Endodermal cell (in vitro differentiated cells): ENCODE data around the gene IRF9. TPM values are rescaled to one million over a fixed set of nuclear protein-coding genes. Genes with fewer than 3 reads are reported as not detected.

ENCODE experiments used
- DNase-seq: peaks from one replicate; pipeline ENCODE4 v3.0.0-alpha.2; 2017
- H3K27ac ChIP-seq: 2 replicates; pipeline ENCODE4 v1.5.1; 2013; ENCODE audit warnings: mild to moderate bottlenecking, low read depth, low read length, moderate library complexity
- H3K27me3 ChIP-seq: 2 replicates; pipeline ENCODE4 v1.6.1; 2013; ENCODE audit warnings: mild to moderate bottlenecking, low read length, moderate library complexity; ENCODE audit not compliant: insufficient read depth, control insufficient read depth, poor library complexity, severe bottlenecking
- H3K36me3 ChIP-seq: 2 replicates; pipeline ENCODE4 v1.7.0; 2013; ENCODE audit warnings: mild to moderate bottlenecking, low read length, moderate library complexity; ENCODE audit not compliant: control insufficient read depth, insufficient read depth
- H3K4me1 ChIP-seq: one replicate; pipeline ENCODE4 v1.7.0; 2013; ENCODE audit warnings: low read length; ENCODE audit not compliant: control insufficient read depth, insufficient read depth
- H3K4me3 ChIP-seq: 2 replicates; pipeline ENCODE4 v1.5.1; 2013; ENCODE audit warnings: mild to moderate bottlenecking, low read length, moderate library complexity
- H3K9ac ChIP-seq: 2 replicates; pipeline ENCODE4 v1.6.1; 2013; ENCODE audit warnings: mild to moderate bottlenecking, low read length, moderate library complexity; ENCODE audit not compliant: poor library complexity, severe bottlenecking; ENCODE audit errors: extremely low read depth
- H3K9me3 ChIP-seq: 2 replicates; pipeline ENCODE4 v1.6.1; 2013; ENCODE audit warnings: mild to moderate bottlenecking, low read length, moderate library complexity; ENCODE audit not compliant: control insufficient read depth
- H3K27ac Mint-ChIP-seq: 2 replicates; pipeline ENCODE4 v1.8.0; 2020; ENCODE audit warnings: mixed read lengths
- H3K27me3 Mint-ChIP-seq: 2 replicates; pipeline ENCODE4 v1.8.0; 2021; ENCODE audit warnings: mild to moderate bottlenecking, mixed read lengths; ENCODE audit not compliant: insufficient read depth
- H3K36me3 Mint-ChIP-seq: 2 replicates; pipeline ENCODE4 v1.8.0; 2020; ENCODE audit warnings: low read depth, mixed read lengths
- H3K4me1 Mint-ChIP-seq: 2 replicates; pipeline ENCODE4 v1.8.0; 2020; ENCODE audit warnings: mixed read lengths
- H3K4me3 Mint-ChIP-seq: 2 replicates; pipeline ENCODE4 v1.8.0; 2020; ENCODE audit warnings: mild to moderate bottlenecking, moderate library complexity, mixed read lengths
- H3K9me3 Mint-ChIP-seq: 2 replicates; pipeline ENCODE4 v1.8.0; 2020; ENCODE audit warnings: mild to moderate bottlenecking, mixed read lengths
- CTCF ChIP-seq: fragments of 200-600 bp; sonication (generic); conservative IDR thresholded peaks from 2 replicates; pipeline ENCODE4 v1.5.0; 2021; ENCODE audit warnings: antibody characterized with exemption, mild to moderate bottlenecking
- WGBS, 2 experiments: methylation state at CpG; one replicate each; pipeline versions ENCODE4 v1.1.5 to v1.1.7; 2013; ENCODE audit warnings: missing lambda C conversion rate in 2 of 2, mixed read lengths in 1 of 2; ENCODE audit not compliant: insufficient coverage in 1 of 2, insufficient read length in 1 of 2; 5-methylcytosine and 5-hydroxymethylcytosine counted together
- total RNA-seq, 2 donors: library from RNA; stranded (reverse); fragmentation: NEBNext Ultra II Directional in 1 of 2; extraction: Animal tissue kit (Norgen Biotek cat#: 25700) in 1 of 2; gene quantifications; 2 replicates in 1 of 2; 3 replicates in 1 of 2; pipeline ENCODE4 v1.2.1, GENCODE V29; 2021

The IRF9 gene
- total RNA-seq, 2 donors from 2014 or later, result 13.6 to 26.9 TPM

GRCh38 chr14:24179961-24180796, 19.1 kb downstream of the IRF9 start:
- no peaks in the 10 kb centered on the region for H3K4me1 ChIP-seq
- Mint-ChIP-seq H3K27me3 (no peaks in the 10 kb centered on the region), H3K27ac (no peak overlapping the region), H3K4me3 (no peak overlapping the region), H3K9me3 (no peaks in the 10 kb centered on the region), H3K4me1 (no peaks in the 10 kb centered on the region), H3K36me3 (peaks cover 62% of the 10 kb centered on the region)
- no peaks in the 10 kb centered on the region for H3K27me3 ChIP-seq
- H3K27ac ChIP-seq, result no peak overlapping the region
- H3K9ac ChIP-seq, result no peak overlapping the region
- peaks cover 57% of the 10 kb centered on the region for H3K36me3 ChIP-seq
- 93 to 94% methylated on average over 5 to 17 of the region's 18 CpGs for WGBS, 2 experiments
- DNase-seq, result no peak
- no peak for TF ChIP-seq CTCF
- no peaks in the 10 kb centered on the region for H3K9me3 ChIP-seq
- H3K4me3 ChIP-seq, result no peak overlapping the region

DNA sequence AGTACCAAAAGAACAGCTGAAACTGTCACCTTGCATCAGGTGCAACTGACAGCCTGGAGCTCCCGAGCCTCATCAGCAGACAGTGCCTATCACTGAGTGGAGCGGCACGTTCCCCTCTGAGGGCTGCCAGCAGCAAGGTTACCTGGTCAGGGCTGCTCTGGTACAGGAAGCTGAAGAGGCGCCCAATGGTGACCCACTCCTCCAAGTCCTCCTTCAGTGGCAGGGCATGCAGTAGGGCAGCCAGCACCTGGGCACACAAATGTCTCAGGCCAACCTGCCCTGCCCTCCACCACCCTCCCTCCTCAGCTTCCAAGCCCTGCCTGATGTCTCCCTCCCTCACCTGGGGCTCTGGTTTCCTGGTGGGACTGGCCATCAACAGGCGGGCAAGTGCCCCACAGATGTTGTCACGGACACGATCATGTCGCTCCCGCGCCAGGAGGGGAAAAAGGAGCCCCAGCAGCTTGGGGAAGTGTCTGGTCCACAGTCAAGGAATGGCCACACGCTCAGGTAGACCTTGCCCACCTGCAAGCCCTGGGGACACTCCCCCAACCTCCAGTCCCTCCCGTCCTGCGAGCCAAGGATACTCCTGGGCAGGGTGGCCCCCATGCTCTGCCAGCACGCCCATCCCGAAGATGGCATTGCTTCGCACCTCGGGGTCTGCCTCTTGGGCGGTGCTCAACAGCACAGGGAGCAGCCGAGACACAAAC, 20.5 kb downstream of the IRF9 start:
- TF ChIP-seq CTCF, result no peak
- DNase-seq, result no peak
- Mint-ChIP-seq H3K36me3 (peaks cover 70% of the 10 kb centered on the region), H3K4me1 (no peaks in the 10 kb centered on the region), H3K9me3 (no peaks in the 10 kb centered on the region), H3K4me3 (no peak overlapping the region), H3K27me3 (no peaks in the 10 kb centered on the region), H3K27ac (no peak overlapping the region)
- Histone ChIP-seq H3K27ac (no peak overlapping the region), H3K4me1 (no peaks in the 10 kb centered on the region), H3K4me3 (no peak overlapping the region), H3K9me3 (no peaks in the 10 kb centered on the region), H3K36me3 (peaks cover 70% of the 10 kb centered on the region), H3K9ac (no peak overlapping the region), H3K27me3 (no peaks in the 10 kb centered on the region)
- WGBS, 2 experiments, result 93 to 94% methylated on average over 13 to 19 of the region's 19 CpGs

DNA sequence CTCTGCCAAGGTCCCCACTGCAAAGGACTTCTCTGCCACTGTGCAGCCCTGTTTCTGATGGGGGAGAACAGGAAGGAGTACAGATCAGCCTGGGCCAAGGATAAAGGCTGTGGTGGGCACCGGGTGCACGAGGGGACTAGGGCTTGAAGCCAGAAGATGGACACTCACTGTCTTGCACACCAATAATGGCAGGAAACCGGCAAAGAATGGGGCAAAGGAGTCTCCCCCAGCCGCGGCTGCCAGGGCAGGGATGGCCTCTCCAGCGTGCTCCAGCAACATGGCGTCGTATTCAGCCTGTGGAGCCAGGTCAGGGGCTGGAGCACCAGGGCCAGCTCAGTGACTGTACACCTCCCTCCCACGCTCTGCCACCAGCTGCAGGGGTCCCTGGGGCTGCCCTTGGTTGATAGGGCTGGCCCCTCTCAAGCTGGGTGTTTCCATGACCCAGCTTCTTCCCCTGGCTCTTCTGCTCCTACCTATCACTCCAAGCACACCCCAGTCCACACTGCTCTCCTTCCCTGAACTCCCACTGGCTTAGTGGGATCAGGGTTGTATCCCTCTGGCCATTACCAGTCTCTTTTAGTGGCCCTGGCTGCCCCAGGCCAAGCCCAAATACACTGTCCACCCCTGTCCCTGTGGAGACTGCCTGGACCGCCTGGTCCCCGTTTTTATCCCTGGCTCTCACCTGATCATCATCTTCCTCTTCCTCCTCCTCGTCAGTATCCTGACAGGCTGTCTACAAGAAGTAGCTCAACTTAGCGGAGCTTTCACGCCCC, 21.2 kb downstream of the IRF9 start:
- Histone ChIP-seq H3K4me1 (no peaks in the 10 kb centered on the region), H3K27me3 (no peaks in the 10 kb centered on the region), H3K4me3 (no peak overlapping the region), H3K9me3 (no peaks in the 10 kb centered on the region), H3K9ac (no peak overlapping the region), H3K27ac (no peak overlapping the region), H3K36me3 (peaks cover 74% of the 10 kb centered on the region)
- Mint-ChIP-seq H3K36me3 (peaks cover 67% of the 10 kb centered on the region), H3K4me1 (no peaks in the 10 kb centered on the region), H3K9me3 (no peaks in the 10 kb centered on the region), H3K27me3 (no peaks in the 10 kb centered on the region), H3K27ac (no peak overlapping the region), H3K4me3 (no peak overlapping the region)
- no peak for DNase-seq
- WGBS, 2 experiments, result 92 to 96% methylated on average over 9 to 14 of the region's 14 CpGs
- no peak for TF ChIP-seq CTCF
